OCI-LY1 (cell line): ENCODE measurements around the gene RAD51B.

ENCODE experiments used
- H2AFZ ChIP-seq: fragments of 200-600 bp; sonication (generic), shearing (Covaris generic); 2 replicates; pipeline ENCODE4 v1.6.0; 2014; ENCODE audit warnings: antibody characterized with exemption, mild to moderate bottlenecking, low read length
- H3F3A ChIP-seq: fragments of 200-600 bp; sonication (generic), shearing (Covaris generic); 2 replicates; pipeline ENCODE4 v1.6.0; 2014; ENCODE audit warnings: mild to moderate bottlenecking, antibody characterized with exemption, low read length, moderate library complexity; ENCODE audit not compliant: insufficient read depth
- H3K27ac ChIP-seq: fragments of 200-600 bp; sonication (generic); 2 replicates; pipeline ENCODE4 v1.5.1; 2014; ENCODE audit warnings: low read length, mixed run types, mild to moderate bottlenecking, low read depth; ENCODE audit not compliant: poor library complexity, severe bottlenecking
- H3K27me3 ChIP-seq: fragments of 200-600 bp; sonication (generic); 2 replicates; pipeline ENCODE4 v1.6.0; 2014; ENCODE audit warnings: antibody characterized with exemption, mild to moderate bottlenecking, low read length, moderate library complexity; ENCODE audit not compliant: insufficient read depth
- H3K36me3 ChIP-seq: fragments of 200-600 bp; sonication (generic); 2 replicates; pipeline ENCODE4 v1.6.1; 2014; ENCODE audit warnings: mild to moderate bottlenecking, antibody characterized with exemption, low read length, moderate library complexity, mixed read lengths; ENCODE audit not compliant: insufficient read depth
- H3K4me1 ChIP-seq: fragments of 200-600 bp; sonication (generic); 2 replicates; pipeline ENCODE4 v1.5.1; 2014; ENCODE audit warnings: mild to moderate bottlenecking, low read length, moderate library complexity; ENCODE audit not compliant: insufficient read depth, severe bottlenecking
- H3K4me2 ChIP-seq: fragments of 200-600 bp; sonication (generic), shearing (Covaris generic); 2 replicates; pipeline ENCODE4 v1.6.1; 2014; ENCODE audit warnings: low read length
- H3K4me3 ChIP-seq: fragments of 200-600 bp; sonication (generic); 2 replicates; pipeline ENCODE4 v1.5.1; 2014; ENCODE audit warnings: low read length, low read depth, mild to moderate bottlenecking, mixed read lengths; ENCODE audit not compliant: poor library complexity, severe bottlenecking
- H3K79me2 ChIP-seq: fragments of 200-600 bp; shearing (Covaris generic); 2 replicates; pipeline ENCODE4 v1.6.1; 2016; ENCODE audit warnings: mixed run types, low read length, mixed read lengths; ENCODE audit not compliant: insufficient read depth
- H3K9ac ChIP-seq: fragments of 200-600 bp; sonication (generic), shearing (Covaris generic); 2 replicates; pipeline ENCODE4 v1.6.1; 2014; ENCODE audit warnings: mild to moderate bottlenecking, low read length, mixed read lengths
- H3K9me2 ChIP-seq: fragments of 200-600 bp; sonication (generic), shearing (Covaris generic); 2 replicates; pipeline ENCODE4 v1.6.1; 2014; ENCODE audit warnings: low read depth, mild to moderate bottlenecking, low read length, mixed read lengths
- H3K9me3 ChIP-seq: fragments of 200-600 bp; shearing (Covaris generic); 2 replicates; pipeline ENCODE4 v1.6.1; 2014; ENCODE audit warnings: low read length, mixed read lengths
- H4K20me1 ChIP-seq: fragments of 200-600 bp; sonication (generic), shearing (Covaris generic); 2 replicates; pipeline ENCODE4 v1.6.0; 2016; ENCODE audit warnings: mild to moderate bottlenecking, low read length; ENCODE audit not compliant: insufficient read depth
- CTCF ChIP-seq: fragments of 200-600 bp; sonication (generic), shearing (Covaris generic); IDR thresholded peaks from 2 replicates; pipeline ENCODE4 v1.5.1; 2017; ENCODE audit warnings: mild to moderate bottlenecking, antibody characterized with exemption, low read length, moderate library complexity, mixed read lengths
- EZH2 ChIP-seq: fragments of 200-600 bp; sonication (generic), shearing (Covaris generic); IDR thresholded peaks from 2 replicates; pipeline ENCODE4 v1.8.0; 2017; ENCODE audit warnings: borderline replicate concordance, mixed run types, mild to moderate bottlenecking, antibody characterized with exemption, low read length, moderate library complexity, mixed read lengths

The RAD51B gene

GRCh38 chr14:68212361-68212760 is 392.8 kb downstream of the RAD51B start:
- Histone ChIP-seq H4K20me1 (no peaks in the 10 kb centered on the region), H3K4me2 (no peak overlapping the region), H3K9ac (no peak overlapping the region), H3K79me2 (no peaks in the 10 kb centered on the region), H3K9me3 (no peaks in the 10 kb centered on the region), H3K9me2 (no peaks in the 10 kb centered on the region), H3K27ac (no peak overlapping the region), H3K36me3 (no peaks in the 10 kb centered on the region), H3K4me1 (peaks cover 17% of the 10 kb centered on the region), H2AFZ (no peak overlapping the region), H3K27me3 (no peaks in the 10 kb centered on the region), H3F3A (no peaks in the 10 kb centered on the region), H3K4me3 (no peak overlapping the region)
- no peak for TF ChIP-seq CTCF
- TF ChIP-seq EZH2 = no peak

- Histone ChIP-seq H3K27me3 (no peaks in the 10 kb centered on the region), H3K4me3 (no peak overlapping the region), H3K4me1 (peaks cover 17% of the 10 kb centered on the region), H4K20me1 (no peaks in the 10 kb centered on the region), H3K4me2 (no peak overlapping the region), H3K27ac (no peak overlapping the region), H3K36me3 (no peaks in the 10 kb centered on the region), H3K9me2 (no peaks in the 10 kb centered on the region), H3F3A (no peaks in the 10 kb centered on the region), H2AFZ (no peak overlapping the region), H3K9ac (no peak overlapping the region), H3K9me3 (no peaks in the 10 kb centered on the region), H3K79me2 (no peaks in the 10 kb centered on the region)
- no peak for TF ChIP-seq CTCF
- TF ChIP-seq EZH2 = no peak
These were observed 394.9 kb downstream of the RAD51B start for GRCh38 chr14:68214431-68214830.

- Histone ChIP-seq H3K36me3 (no peaks in the 10 kb centered on the region), H3K4me2 (no peak overlapping the region), H3K79me2 (no peaks in the 10 kb centered on the region), H3K9me2 (no peaks in the 10 kb centered on the region), H3F3A (no peaks in the 10 kb centered on the region), H3K4me3 (no peak overlapping the region), H3K27ac (no peak overlapping the region), H3K4me1 (peaks cover 10% of the 10 kb centered on the region), H4K20me1 (no peaks in the 10 kb centered on the region), H3K27me3 (no peaks in the 10 kb centered on the region), H3K9ac (no peak overlapping the region), H3K9me3 (no peaks in the 10 kb centered on the region), H2AFZ (no peak overlapping the region)
- TF ChIP-seq CTCF (no peak), EZH2 (no peak)
These were observed 396.1 kb downstream of the RAD51B start for GRCh38 chr14:68215629-68216028.
